ENCODE measurements around the gene SPRY2. TPM values are rescaled to one million over a fixed set of nuclear protein-coding genes. Genes with fewer than 3 reads are reported as not detected.

The SPRY2 gene
- total and polyA plus RNA-seq, 12 donors: 24.3 to 40.9 (median 32.6) TPM

- TF ChIP-seq, protein P1, sequence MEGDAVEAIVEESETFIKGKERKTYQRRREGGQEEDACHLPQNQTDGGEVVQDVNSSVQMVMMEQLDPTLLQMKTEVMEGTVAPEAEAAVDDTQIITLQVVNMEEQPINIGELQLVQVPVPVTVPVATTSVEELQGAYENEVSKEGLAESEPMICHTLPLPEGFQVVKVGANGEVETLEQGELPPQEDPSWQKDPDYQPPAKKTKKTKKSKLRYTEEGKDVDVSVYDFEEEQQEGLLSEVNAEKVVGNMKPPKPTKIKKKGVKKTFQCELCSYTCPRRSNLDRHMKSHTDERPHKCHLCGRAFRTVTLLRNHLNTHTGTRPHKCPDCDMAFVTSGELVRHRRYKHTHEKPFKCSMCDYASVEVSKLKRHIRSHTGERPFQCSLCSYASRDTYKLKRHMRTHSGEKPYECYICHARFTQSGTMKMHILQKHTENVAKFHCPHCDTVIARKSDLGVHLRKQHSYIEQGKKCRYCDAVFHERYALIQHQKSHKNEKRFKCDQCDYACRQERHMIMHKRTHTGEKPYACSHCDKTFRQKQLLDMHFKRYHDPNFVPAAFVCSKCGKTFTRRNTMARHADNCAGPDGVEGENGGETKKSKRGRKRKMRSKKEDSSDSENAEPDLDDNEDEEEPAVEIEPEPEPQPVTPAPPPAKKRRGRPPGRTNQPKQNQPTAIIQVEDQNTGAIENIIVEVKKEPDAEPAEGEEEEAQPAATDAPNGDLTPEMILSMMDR (IDR thresholded peaks at IDR 0.05): no peak
- no peak overlapping the region for H3K27ac ChIP-seq
- peaks cover 0 to 59% (median 7%) of the 10 kb centered on the region in 9 donors for H3K36me3 ChIP-seq
- DNase-seq: no peak
- no peaks in the 10 kb centered on the region for H3K27me3 ChIP-seq
- intact Hi-C loops (cut with DNase I): loop anchor here in 5 of 10 donors (5.0 to 10.0 kb wide), 6 partner anchors 50 to 657 kb away; no protein-coding TSS in a partner anchor
- no peaks in the 10 kb centered on the region for H3K9me3 ChIP-seq
- H3K4me3 ChIP-seq: no peak overlapping the region
- H3K4me1 ChIP-seq: peaks cover 0 to 44% (median 21%) of the 10 kb centered on the region in 9 donors
- no peak for ATAC-seq
- 95 to 97% methylated on average over 2 of the region's 2 CpGs for WGBS, 2 donors
Observed at GRCh38 chr13:80331984-80332383, 8.9 kb downstream of the SPRY2 start.

DNA sequence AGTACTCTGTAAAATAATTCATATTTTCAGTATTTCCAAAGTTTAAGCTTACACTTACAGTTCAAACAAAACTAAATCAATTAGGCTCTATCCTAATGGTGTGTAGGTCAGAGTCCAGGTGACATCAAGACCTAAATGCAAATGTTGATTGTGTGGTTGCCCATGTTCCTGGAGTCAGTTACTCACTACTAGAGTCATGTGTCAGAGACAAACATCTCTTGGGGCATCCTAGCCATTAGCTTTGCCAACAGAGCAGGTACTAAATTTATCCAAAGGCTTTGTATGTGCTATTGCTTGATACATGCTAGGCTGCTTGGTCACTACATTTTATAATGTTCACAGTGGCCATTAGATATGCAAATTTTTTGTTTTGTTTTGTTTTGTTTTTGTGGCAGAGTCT is 11.7 kb downstream of the SPRY2 start:
- intact Hi-C loops (cut with DNase I): no loop called here
- no peaks in the 10 kb centered on the region for H3K27me3 ChIP-seq
- no peak overlapping the region for H3K27ac ChIP-seq
- H3K4me1 ChIP-seq: peaks cover 0 to 16% (median under 1%) of the 10 kb centered on the region in 9 donors
- TF ChIP-seq, protein P1 (IDR thresholded peaks at IDR 0.05): no peak
- H3K36me3 ChIP-seq: peaks cover 0 to 34% (median 7%) of the 10 kb centered on the region in 9 donors
- DNase-seq (no peak), ATAC-seq (peak in 4 of 8 donors; percentile 37 to 67 (median 44))
- no peaks in the 10 kb centered on the region for H3K9me3 ChIP-seq
- no peak overlapping the region for H3K4me3 ChIP-seq

DNA sequence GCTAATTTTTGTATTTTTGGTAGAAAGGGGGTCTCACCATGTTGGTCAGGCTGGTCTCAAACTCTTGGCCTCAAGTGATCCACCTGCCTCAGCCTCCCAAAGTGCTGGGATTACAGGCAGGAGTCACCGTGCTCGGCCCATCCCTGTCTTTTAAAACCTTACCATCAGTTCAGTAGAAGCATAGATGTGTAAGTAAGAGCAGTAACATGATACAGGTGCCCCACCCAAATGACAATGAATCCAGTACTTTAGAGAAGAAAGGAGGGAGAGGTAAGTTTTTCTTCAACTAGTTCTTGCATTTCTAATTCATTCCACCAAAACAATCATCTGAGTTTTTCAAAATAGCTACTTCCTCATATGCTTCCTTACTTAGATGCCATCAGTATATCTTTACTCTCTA is 21.9 kb downstream of the SPRY2 start:
- DNase-seq (no peak), ATAC-seq (no peak)
- Histone ChIP-seq H3K27ac (no peak overlapping the region), H3K4me1 (no peaks in the 10 kb centered on the region), H3K4me3 (no peak overlapping the region), H3K9me3 (peaks cover 0 to 14% (median 0%) of the 10 kb centered on the region in 11 donors), H3K36me3 (no peaks in the 10 kb centered on the region), H3K27me3 (no peaks in the 10 kb centered on the region)
- TF ChIP-seq, protein P1 (IDR thresholded peaks at IDR 0.05): no peak
- intact Hi-C loops (cut with DNase I): loop anchor here in 1 of 10 donors (10.0 kb wide), 1 partner anchor 174 kb away; no protein-coding TSS in a partner anchor
- 98 to 99% methylated on average over 2 of the region's 2 CpGs for WGBS, 2 donors

GRCh38 chr13:80314711-80315653 is 25.9 kb downstream of the SPRY2 start:
- no peaks in the 10 kb centered on the region for H3K4me1 ChIP-seq
- TF ChIP-seq, protein P1 (IDR thresholded peaks at IDR 0.05): no peak

More at GRCh38 chr13:80314711-80315653, 25.9 kb downstream of the SPRY2 start:
- Histone ChIP-seq H3K27me3 (no peaks in the 10 kb centered on the region), H3K9me3 (peaks cover 0 to 14% (median 0%) of the 10 kb centered on the region in 11 donors), H3K4me3 (no peak overlapping the region), H3K27ac (no peak overlapping the region), H3K36me3 (no peaks in the 10 kb centered on the region)
- intact Hi-C loops (cut with DNase I): loop anchor here in 1 of 10 donors (10.0 kb wide), 1 partner anchor 170 kb away; no protein-coding TSS in a partner anchor
- 82 to 84% methylated on average over 5 of the region's 5 CpGs for WGBS, 2 donors
- DNase-seq: no peak
- ATAC-seq: no peak
